Measurements from ENCODE around the gene PRKAA1. TPM values are rescaled to one million over a fixed set of nuclear protein-coding genes. Genes with fewer than 3 reads are reported as not detected.
"Not testable (repeated sequence)": the region's sequence is repeated elsewhere in the genome, so short reads cannot be mapped to it uniquely, and the experiment has no call there.

Gene PRKAA1
- total RNA-seq, 1 donor, result 95.5 TPM

DNA sequence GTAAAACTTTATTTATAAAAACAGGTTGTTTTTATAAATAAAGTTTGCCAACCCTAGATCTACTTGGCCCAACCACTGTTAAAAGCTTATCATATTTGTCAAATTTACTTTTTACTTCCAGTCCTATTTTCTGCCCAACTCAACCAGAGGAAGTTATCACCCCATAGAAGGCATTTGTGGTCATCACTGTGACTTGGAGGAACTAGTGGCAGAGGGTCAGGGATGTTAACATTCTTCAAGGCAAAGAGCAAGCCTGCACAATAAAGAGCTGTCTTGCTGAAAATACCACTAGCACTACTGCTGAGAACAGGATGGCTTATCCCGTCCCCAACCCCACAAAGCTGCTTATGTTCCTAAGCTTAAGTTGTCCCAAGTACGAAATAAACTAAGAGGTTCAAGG is 64.7 kb downstream of the PRKAA1 start:
- Histone ChIP-seq H3K36me3 (ENCODE audit: insufficient read depth, low read length) (no peaks in the 10 kb centered on the region), H3K27me3 (ENCODE audit: insufficient read depth, low read length) (no peaks in the 10 kb centered on the region), H3K4me1 (ENCODE audit: insufficient read depth, low read length) (peaks cover 16% of the 10 kb centered on the region), H3K4me3 (ENCODE audit: insufficient read depth, low read length) (no peak overlapping the region), H2AFZ (ENCODE audit: low read length) (no peak overlapping the region), H3K4me2 (ENCODE audit: insufficient read depth, low read length) (no peak overlapping the region), H3K27ac (ENCODE audit: low read depth, low read length) (no peak overlapping the region), H4K20me1 (ENCODE audit: insufficient read depth, low read length) (peaks cover 6% of the 10 kb centered on the region), H3K9me3 (ENCODE audit: low read depth, low read length) (no peaks in the 10 kb centered on the region), H3K79me2 (ENCODE audit: insufficient read depth, low read length) (peaks cover 2% of the 10 kb centered on the region)
- TF ChIP-seq, protein P1, sequence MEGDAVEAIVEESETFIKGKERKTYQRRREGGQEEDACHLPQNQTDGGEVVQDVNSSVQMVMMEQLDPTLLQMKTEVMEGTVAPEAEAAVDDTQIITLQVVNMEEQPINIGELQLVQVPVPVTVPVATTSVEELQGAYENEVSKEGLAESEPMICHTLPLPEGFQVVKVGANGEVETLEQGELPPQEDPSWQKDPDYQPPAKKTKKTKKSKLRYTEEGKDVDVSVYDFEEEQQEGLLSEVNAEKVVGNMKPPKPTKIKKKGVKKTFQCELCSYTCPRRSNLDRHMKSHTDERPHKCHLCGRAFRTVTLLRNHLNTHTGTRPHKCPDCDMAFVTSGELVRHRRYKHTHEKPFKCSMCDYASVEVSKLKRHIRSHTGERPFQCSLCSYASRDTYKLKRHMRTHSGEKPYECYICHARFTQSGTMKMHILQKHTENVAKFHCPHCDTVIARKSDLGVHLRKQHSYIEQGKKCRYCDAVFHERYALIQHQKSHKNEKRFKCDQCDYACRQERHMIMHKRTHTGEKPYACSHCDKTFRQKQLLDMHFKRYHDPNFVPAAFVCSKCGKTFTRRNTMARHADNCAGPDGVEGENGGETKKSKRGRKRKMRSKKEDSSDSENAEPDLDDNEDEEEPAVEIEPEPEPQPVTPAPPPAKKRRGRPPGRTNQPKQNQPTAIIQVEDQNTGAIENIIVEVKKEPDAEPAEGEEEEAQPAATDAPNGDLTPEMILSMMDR (IDR thresholded peaks at IDR 0.05; ENCODE audit: extremely low read depth, low read depth, low read length), result no peak
- no peak for DNase-seq (ENCODE audit: insufficient read length, low spot score, missing footprints)

DNA sequence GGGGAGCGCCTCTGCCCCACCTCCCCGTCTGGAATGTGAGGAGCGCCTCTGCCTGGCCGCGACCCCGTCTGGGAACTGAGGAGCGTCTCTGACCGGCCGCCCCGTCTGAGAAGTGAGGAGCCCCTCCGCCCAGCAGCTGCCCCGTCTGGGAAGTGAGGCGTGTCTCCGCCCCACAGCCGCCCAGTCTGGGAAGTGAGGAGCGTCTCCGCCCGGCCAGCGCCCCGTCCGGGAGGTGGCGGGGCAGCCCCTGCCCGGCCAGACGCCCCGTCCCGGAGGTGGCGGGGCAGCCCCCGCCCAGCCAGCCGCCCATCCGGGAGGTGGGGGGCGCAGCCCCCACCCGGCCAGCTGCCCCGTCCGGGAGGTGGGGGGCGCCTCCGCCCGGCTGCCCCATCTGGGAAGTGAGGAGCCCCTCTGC is 75.7 kb downstream of the PRKAA1 start:
- H3K79me2 ChIP-seq (ENCODE audit: insufficient read depth, low read length); DNase-seq (ENCODE audit: insufficient read length, low spot score, missing footprints); H4K20me1 ChIP-seq (ENCODE audit: insufficient read depth, low read length); H3K4me2 ChIP-seq (ENCODE audit: insufficient read depth, low read length); H2AFZ ChIP-seq (ENCODE audit: low read length); H3K27me3 ChIP-seq (ENCODE audit: insufficient read depth, low read length); H3K27ac ChIP-seq (ENCODE audit: low read depth, low read length); H3K36me3 ChIP-seq (ENCODE audit: insufficient read depth, low read length); H3K4me1 ChIP-seq (ENCODE audit: insufficient read depth, low read length); H3K4me3 ChIP-seq (ENCODE audit: insufficient read depth, low read length); H3K9me3 ChIP-seq (ENCODE audit: low read depth, low read length): not testable (repeated sequence)

DNA sequence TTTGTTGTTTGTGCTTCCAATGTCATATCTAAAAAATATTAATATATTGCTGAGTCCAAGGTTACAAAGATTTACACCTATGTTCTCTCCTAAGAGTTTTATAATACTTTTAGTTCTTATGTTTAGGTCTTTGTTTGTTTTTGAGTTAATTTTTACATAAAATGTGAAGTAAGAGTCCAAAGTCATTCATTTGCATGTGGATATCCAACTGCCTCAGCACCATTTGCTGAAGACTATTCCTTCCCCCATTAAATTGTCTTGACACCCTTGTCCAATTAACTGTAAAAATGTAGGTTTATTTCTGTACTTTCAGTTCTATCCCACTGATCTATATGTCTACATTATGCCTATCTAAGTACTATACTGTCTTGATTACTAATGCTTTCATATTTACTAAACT is 78.1 kb downstream of the PRKAA1 start:
- no peak overlapping the region for H3K27ac ChIP-seq (ENCODE audit: low read depth, low read length)
- no peaks in the 10 kb centered on the region for H3K4me1 ChIP-seq (ENCODE audit: insufficient read depth, low read length)
- H3K36me3 ChIP-seq (ENCODE audit: insufficient read depth, low read length), result no peaks in the 10 kb centered on the region
- no peaks in the 10 kb centered on the region for H3K79me2 ChIP-seq (ENCODE audit: insufficient read depth, low read length)
- no peak overlapping the region for H3K4me2 ChIP-seq (ENCODE audit: insufficient read depth, low read length)
- H3K4me3 ChIP-seq (ENCODE audit: insufficient read depth, low read length), result no peak overlapping the region
- no peaks in the 10 kb centered on the region for H4K20me1 ChIP-seq (ENCODE audit: insufficient read depth, low read length)
- DNase-seq (ENCODE audit: insufficient read length, low spot score, missing footprints), result no peak
- no peaks in the 10 kb centered on the region for H3K27me3 ChIP-seq (ENCODE audit: insufficient read depth, low read length)
- H2AFZ ChIP-seq (ENCODE audit: low read length), result no peak overlapping the region
- no peaks in the 10 kb centered on the region for H3K9me3 ChIP-seq (ENCODE audit: low read depth, low read length)
- TF ChIP-seq, protein P1 (IDR thresholded peaks at IDR 0.05; ENCODE audit: extremely low read depth, low read depth, low read length), result no peak

DNA sequence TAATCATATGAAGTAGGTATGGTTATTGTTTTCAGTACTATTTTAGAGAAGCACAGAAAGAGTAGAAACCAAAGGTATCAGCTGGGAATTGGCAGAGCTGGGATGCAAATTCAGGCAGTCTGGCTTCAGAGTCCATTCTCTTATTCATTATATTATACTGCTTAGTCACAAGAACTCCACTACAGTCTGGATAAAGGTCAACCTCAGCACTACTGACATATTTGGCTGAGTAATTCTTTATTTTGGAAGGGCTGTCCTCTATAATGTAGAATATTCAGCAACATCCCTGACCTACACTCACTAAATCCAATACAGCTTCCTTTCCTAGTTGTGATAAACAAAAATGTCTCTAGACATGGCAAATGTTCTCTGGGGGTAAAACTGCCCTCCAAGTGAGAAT is 80.9 kb downstream of the PRKAA1 start:
- Histone ChIP-seq H3K36me3 (ENCODE audit: insufficient read depth, low read length) (no peaks in the 10 kb centered on the region), H3K4me3 (ENCODE audit: insufficient read depth, low read length) (no peak overlapping the region), H4K20me1 (ENCODE audit: insufficient read depth, low read length) (no peaks in the 10 kb centered on the region), H3K27ac (ENCODE audit: low read depth, low read length) (no peak overlapping the region), H3K4me2 (ENCODE audit: insufficient read depth, low read length) (no peak overlapping the region), H3K79me2 (ENCODE audit: insufficient read depth, low read length) (no peaks in the 10 kb centered on the region), H3K4me1 (ENCODE audit: insufficient read depth, low read length) (no peaks in the 10 kb centered on the region), H2AFZ (ENCODE audit: low read length) (no peak overlapping the region), H3K9me3 (ENCODE audit: low read depth, low read length) (no peaks in the 10 kb centered on the region), H3K27me3 (ENCODE audit: insufficient read depth, low read length) (no peaks in the 10 kb centered on the region)
- DNase-seq (ENCODE audit: insufficient read length, low spot score, missing footprints), result peak; percentile 94
- TF ChIP-seq, protein P1 (IDR thresholded peaks at IDR 0.05; ENCODE audit: extremely low read depth, low read depth, low read length), result no peak
